ENCODE results near the gene ATP1A4. TPM values are rescaled to one million over a fixed set of nuclear protein-coding genes. Genes with fewer than 3 reads are reported as not detected.
A peak's percentile ranks its signal among the peaks of the same experiment; 100 is the strongest.

The ATP1A4 gene
- total RNA-seq, 6 experiments from 2014 or later, result not detected

DNA sequence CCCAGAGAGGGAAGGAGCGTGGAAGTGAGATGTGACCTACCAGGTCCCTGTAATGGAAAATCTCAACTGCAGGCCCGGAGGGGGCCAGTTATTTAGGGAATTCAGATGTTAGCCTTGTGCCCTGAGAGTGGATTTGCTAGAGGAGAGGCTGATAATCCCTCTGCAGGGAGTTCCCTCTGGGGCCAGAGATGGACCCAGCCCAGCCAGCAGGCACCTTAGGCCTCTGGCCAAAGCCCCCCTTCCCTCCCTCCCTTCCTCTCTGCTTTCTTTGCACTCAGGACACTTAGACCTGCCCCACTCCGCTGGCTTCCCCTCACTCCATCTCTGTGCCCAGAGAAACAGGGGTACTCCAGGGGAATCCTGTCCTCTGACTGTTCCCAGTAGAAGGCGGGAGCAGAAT is 37.3 kb upstream of the ATP1A4 start:
- Mint-ChIP-seq H3K27ac (no peak overlapping the region), H3K27me3 (ENCODE audit: insufficient read depth) (peaks cover 55% of the 10 kb centered on the region), H3K36me3 (ENCODE audit: low read depth) (no peaks in the 10 kb centered on the region), H3K4me1 (ENCODE audit: low read depth) (peaks cover 10% of the 10 kb centered on the region; the same call in 1 of the 2 replicates), H3K4me3 (no peak overlapping the region), H3K9me3 (no peaks in the 10 kb centered on the region)
- TF ChIP-seq, protein P1, sequence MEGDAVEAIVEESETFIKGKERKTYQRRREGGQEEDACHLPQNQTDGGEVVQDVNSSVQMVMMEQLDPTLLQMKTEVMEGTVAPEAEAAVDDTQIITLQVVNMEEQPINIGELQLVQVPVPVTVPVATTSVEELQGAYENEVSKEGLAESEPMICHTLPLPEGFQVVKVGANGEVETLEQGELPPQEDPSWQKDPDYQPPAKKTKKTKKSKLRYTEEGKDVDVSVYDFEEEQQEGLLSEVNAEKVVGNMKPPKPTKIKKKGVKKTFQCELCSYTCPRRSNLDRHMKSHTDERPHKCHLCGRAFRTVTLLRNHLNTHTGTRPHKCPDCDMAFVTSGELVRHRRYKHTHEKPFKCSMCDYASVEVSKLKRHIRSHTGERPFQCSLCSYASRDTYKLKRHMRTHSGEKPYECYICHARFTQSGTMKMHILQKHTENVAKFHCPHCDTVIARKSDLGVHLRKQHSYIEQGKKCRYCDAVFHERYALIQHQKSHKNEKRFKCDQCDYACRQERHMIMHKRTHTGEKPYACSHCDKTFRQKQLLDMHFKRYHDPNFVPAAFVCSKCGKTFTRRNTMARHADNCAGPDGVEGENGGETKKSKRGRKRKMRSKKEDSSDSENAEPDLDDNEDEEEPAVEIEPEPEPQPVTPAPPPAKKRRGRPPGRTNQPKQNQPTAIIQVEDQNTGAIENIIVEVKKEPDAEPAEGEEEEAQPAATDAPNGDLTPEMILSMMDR (IDR thresholded peaks at IDR 0.05), result no peak
- DNase-seq, result no peak

DNA sequence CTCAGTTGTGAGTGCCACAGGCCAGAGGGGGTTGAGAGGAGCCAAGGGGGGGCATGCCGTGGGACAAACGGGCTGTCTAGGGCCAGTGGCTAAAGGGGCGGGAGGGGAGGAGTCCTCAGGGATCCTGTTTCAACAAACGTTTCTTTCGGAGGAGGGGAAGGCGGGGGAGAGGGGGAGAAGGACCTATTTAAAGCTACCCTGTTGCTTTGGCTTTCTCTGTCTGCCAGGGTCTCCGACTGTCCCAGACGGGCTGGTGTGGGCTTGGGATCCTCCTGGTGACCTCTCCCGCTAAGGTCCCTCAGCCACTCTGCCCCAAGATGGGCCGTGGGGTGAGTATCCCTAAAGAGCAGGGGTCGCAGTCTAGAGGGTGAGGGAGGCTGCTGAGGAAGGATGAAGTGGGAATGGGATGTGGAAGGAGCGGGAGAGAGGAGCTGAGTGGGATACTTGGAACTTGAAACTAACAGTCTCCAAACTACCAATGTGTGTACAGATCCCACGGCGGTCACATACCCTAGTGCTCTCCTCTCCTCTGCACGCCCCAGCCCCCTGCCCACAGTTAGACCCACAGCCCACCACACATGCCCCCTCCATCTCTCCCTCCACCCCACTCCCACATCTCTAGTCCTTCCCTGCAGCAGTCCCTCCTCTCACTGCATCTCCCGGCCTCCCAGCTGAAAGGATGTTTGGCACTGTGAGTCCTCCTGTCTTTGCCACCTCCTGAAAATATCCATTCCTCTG is 35.7 kb upstream of the ATP1A4 start, which contains the start of gene ATP1A2:
Gene ATP1A2 (plus strand): TSS at position 215 of the 738 bp plus-strand sequence. CDS start 103 bp downstream, at position 318.
- TF ChIP-seq, protein P1 (IDR thresholded peaks at IDR 0.05), result no peak
- no peaks in the 10 kb centered on the region for H3K36me3 Mint-ChIP-seq (ENCODE audit: low read depth)
- H3K27ac Mint-ChIP-seq, result no peak within 1 kb of the TSS
- H3K4me3 Mint-ChIP-seq, result no peak within 1 kb of the TSS
- DNase-seq, result no peak
- peaks cover 46% of the 10 kb centered on the region for H3K27me3 Mint-ChIP-seq (ENCODE audit: insufficient read depth)
- no peaks in the 10 kb centered on the region for H3K9me3 Mint-ChIP-seq
- peaks cover 16% of the 10 kb centered on the region for H3K4me1 Mint-ChIP-seq (ENCODE audit: low read depth)

DNA sequence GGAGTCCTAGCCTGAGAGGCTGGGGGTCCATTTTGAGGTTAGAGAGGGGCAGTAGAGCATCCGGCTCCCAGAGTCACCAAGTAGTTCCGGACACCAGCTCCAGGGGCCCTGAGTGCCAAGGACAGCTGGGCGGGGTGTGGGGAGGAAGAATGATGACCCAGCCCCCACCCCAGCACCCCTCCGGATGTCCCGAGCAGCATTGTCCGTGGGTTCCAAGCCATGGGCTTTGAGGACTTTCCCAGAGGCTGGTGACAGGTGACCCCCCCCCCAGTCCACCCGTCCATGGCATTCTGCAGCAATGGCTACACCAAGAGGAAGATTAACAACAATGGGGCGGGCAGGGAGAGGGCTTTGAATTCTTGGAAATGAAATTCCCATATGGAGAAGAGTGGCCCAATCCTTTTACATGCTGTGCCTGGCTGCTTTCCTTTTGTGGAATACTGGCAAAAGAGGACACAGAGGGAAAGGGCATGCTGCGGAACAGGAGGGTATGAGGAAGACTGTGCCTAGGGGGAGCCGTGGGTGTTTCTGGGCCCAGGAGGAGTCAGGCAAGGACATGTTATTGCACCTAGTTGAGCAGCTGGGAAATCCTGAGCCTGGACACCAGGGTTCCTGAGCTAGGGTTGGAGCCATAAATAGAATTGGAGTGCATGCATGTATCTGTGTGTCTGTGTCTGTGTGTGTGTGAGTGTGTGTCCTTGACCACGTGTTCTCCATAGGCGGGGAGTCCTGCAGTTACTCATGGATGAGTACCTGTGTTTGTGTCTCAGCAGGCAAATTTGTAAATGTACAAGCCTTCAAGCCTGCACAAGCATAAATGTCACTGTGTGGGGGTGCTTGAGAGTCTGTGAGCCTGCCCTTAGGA is 34.9 kb upstream of the ATP1A4 start:
- TF ChIP-seq, protein P1 (IDR thresholded peaks at IDR 0.05), result no peak
- no peaks in the 10 kb centered on the region for H3K36me3 Mint-ChIP-seq (ENCODE audit: low read depth)
- peaks cover 16% of the 10 kb centered on the region for H3K4me1 Mint-ChIP-seq (ENCODE audit: low read depth)
- no peak overlapping the region for H3K27ac Mint-ChIP-seq
- peaks cover 44% of the 10 kb centered on the region for H3K27me3 Mint-ChIP-seq (ENCODE audit: insufficient read depth)
- peak; percentile 57 for DNase-seq
- H3K4me3 Mint-ChIP-seq, result no peak overlapping the region
- H3K9me3 Mint-ChIP-seq, result no peaks in the 10 kb centered on the region

GRCh38 chr1:160117300-160117699 is 34.1 kb upstream of the ATP1A4 start:
- Mint-ChIP-seq H3K36me3 (ENCODE audit: low read depth) (no peaks in the 10 kb centered on the region), H3K27me3 (ENCODE audit: insufficient read depth) (peaks cover 39% of the 10 kb centered on the region), H3K9me3 (no peaks in the 10 kb centered on the region), H3K27ac (no peak overlapping the region), H3K4me3 (no peak overlapping the region), H3K4me1 (ENCODE audit: low read depth) (peaks cover 16% of the 10 kb centered on the region)
- DNase-seq, result no peak
- TF ChIP-seq, protein P1 (IDR thresholded peaks at IDR 0.05), result no peak

GRCh38 chr1:160117709-160118183 is 33.7 kb upstream of the ATP1A4 start:
- H3K27ac Mint-ChIP-seq, result no peak overlapping the region
- peaks cover 34% of the 10 kb centered on the region for H3K27me3 Mint-ChIP-seq (ENCODE audit: insufficient read depth)
- H3K4me3 Mint-ChIP-seq, result no peak overlapping the region
- DNase-seq, result no peak
- peaks cover 16% of the 10 kb centered on the region for H3K4me1 Mint-ChIP-seq (ENCODE audit: low read depth)
- H3K36me3 Mint-ChIP-seq (ENCODE audit: low read depth), result no peaks in the 10 kb centered on the region
- TF ChIP-seq, protein P1 (IDR thresholded peaks at IDR 0.05), result no peak
- no peaks in the 10 kb centered on the region for H3K9me3 Mint-ChIP-seq
